Measurements from ENCODE around the gene ZBTB25.

The ZBTB25 gene

GRCh38 chr14:64467101-64467500 is 36.5 kb downstream of the ZBTB25 start:
- no peaks in the 10 kb centered on the region for H3K9me2 ChIP-seq (replicated peaks; ENCODE audit: low read depth, low read length)
- H3K4me1 ChIP-seq (ENCODE audit: insufficient read depth, low read length, poor library complexity, severe bottlenecking), result peaks cover 38% of the 10 kb centered on the region
- peaks cover 6% of the 10 kb centered on the region; the same call in 1 of the 2 replicates for H3F3A ChIP-seq (ENCODE audit: low read depth)
- peak overlapping the region; percentile 86 for H3K4me3 ChIP-seq (ENCODE audit: low read length, poor library complexity, severe bottlenecking)
- TF ChIP-seq CTCF (conservative IDR thresholded peaks at IDR 0.05; ENCODE audit: low read length) (no peak), EZH2phosphoT487 (IDR thresholded peaks at IDR 0.05; ENCODE audit: borderline replicate concordance) (no peak)
- H3K36me3 ChIP-seq (ENCODE audit: insufficient read depth, low read length), result no peaks in the 10 kb centered on the region
- peaks cover 20% of the 10 kb centered on the region; the same call in 1 of the 2 replicates for H3K79me2 ChIP-seq (ENCODE audit: insufficient read depth, low read length)
- H3K4me2 ChIP-seq (ENCODE audit: low read depth, low read length, poor library complexity, severe bottlenecking), result peak overlapping the region; percentile 96
- peak overlapping the region; percentile 75 for H3K9ac ChIP-seq (ENCODE audit: low read depth, low read length, poor library complexity, severe bottlenecking)
- H3K27me3 ChIP-seq (ENCODE audit: insufficient read depth, low read length, poor library complexity, severe bottlenecking), result no peaks in the 10 kb centered on the region
- no peaks in the 10 kb centered on the region for H3K9me3 ChIP-seq (ENCODE audit: insufficient read depth, low read depth, low read length)
- H4K20me1 ChIP-seq (ENCODE audit: insufficient read depth, low read length, poor library complexity, severe bottlenecking), result peaks cover 14% of the 10 kb centered on the region
- no peak overlapping the region for H2AFZ ChIP-seq (ENCODE audit: low read length)

- Histone ChIP-seq H3K4me1 (ENCODE audit: insufficient read depth, low read length, poor library complexity, severe bottlenecking) (peaks cover 38% of the 10 kb centered on the region), H3K79me2 (ENCODE audit: insufficient read depth, low read length) (peaks cover 20% of the 10 kb centered on the region; the same call in 1 of the 2 replicates), H3K4me2 (ENCODE audit: low read depth, low read length, poor library complexity, severe bottlenecking) (peak overlapping the region; percentile 96), H3K27me3 (ENCODE audit: insufficient read depth, low read length, poor library complexity, severe bottlenecking) (no peaks in the 10 kb centered on the region), H3K9me2 (replicated peaks; ENCODE audit: low read depth, low read length) (no peaks in the 10 kb centered on the region), H3K9ac (ENCODE audit: low read depth, low read length, poor library complexity, severe bottlenecking) (peak overlapping the region; percentile 75), H3K4me3 (ENCODE audit: low read length, poor library complexity, severe bottlenecking) (peak overlapping the region; percentile 86), H2AFZ (ENCODE audit: low read length) (peak overlapping the region; percentile 86), H4K20me1 (ENCODE audit: insufficient read depth, low read length, poor library complexity, severe bottlenecking) (peaks cover 14% of the 10 kb centered on the region), H3K36me3 (ENCODE audit: insufficient read depth, low read length) (no peaks in the 10 kb centered on the region), H3F3A (ENCODE audit: low read depth) (peaks cover 6% of the 10 kb centered on the region; the same call in 1 of the 2 replicates), H3K9me3 (ENCODE audit: insufficient read depth, low read depth, low read length) (no peaks in the 10 kb centered on the region)
- TF ChIP-seq EZH2phosphoT487 (IDR thresholded peaks at IDR 0.05; ENCODE audit: borderline replicate concordance) (no peak), CTCF (conservative IDR thresholded peaks at IDR 0.05; ENCODE audit: low read length) (no peak)
These were observed 37.6 kb downstream of the ZBTB25 start for GRCh38 chr14:64465831-64466554.

GRCh38 chr14:64465191-64465822 is 38.3 kb downstream of the ZBTB25 start, which contains the start of gene AKAP5:
AKAP5 (plus strand) TSS chr14:64465499; CDS start chr14:64468395, 2,896 bp downstream.
- H2AFZ ChIP-seq (ENCODE audit: low read length), result peak within 1 kb of the TSS; percentile 94

More at GRCh38 chr14:64465191-64465822, 38.3 kb downstream of the ZBTB25 start, which contains the start of gene AKAP5:
- Histone ChIP-seq H3K4me1 (ENCODE audit: insufficient read depth, low read length, poor library complexity, severe bottlenecking) (peaks cover 38% of the 10 kb centered on the region), H3K79me2 (ENCODE audit: insufficient read depth, low read length) (peaks cover 20% of the 10 kb centered on the region; the same call in 1 of the 2 replicates), H3K4me2 (ENCODE audit: low read depth, low read length, poor library complexity, severe bottlenecking) (peak within 1 kb of the TSS; percentile 96), H3K36me3 (ENCODE audit: insufficient read depth, low read length) (no peaks in the 10 kb centered on the region), H3K9me2 (replicated peaks; ENCODE audit: low read depth, low read length) (no peaks in the 10 kb centered on the region), H3K9me3 (ENCODE audit: insufficient read depth, low read depth, low read length) (no peaks in the 10 kb centered on the region), H3K4me3 (ENCODE audit: low read length, poor library complexity, severe bottlenecking) (peak within 1 kb of the TSS; percentile 86), H3K27me3 (ENCODE audit: insufficient read depth, low read length, poor library complexity, severe bottlenecking) (no peaks in the 10 kb centered on the region), H4K20me1 (ENCODE audit: insufficient read depth, low read length, poor library complexity, severe bottlenecking) (peaks cover 14% of the 10 kb centered on the region), H3F3A (ENCODE audit: low read depth) (peaks cover 6% of the 10 kb centered on the region; the same call in 1 of the 2 replicates), H3K9ac (ENCODE audit: low read depth, low read length, poor library complexity, severe bottlenecking) (peak within 1 kb of the TSS; percentile 75)
- no peak for TF ChIP-seq CTCF (conservative IDR thresholded peaks at IDR 0.05; ENCODE audit: low read length)
